ENCODE measurements around the gene PRKCZ.

Gene PRKCZ

DNA sequence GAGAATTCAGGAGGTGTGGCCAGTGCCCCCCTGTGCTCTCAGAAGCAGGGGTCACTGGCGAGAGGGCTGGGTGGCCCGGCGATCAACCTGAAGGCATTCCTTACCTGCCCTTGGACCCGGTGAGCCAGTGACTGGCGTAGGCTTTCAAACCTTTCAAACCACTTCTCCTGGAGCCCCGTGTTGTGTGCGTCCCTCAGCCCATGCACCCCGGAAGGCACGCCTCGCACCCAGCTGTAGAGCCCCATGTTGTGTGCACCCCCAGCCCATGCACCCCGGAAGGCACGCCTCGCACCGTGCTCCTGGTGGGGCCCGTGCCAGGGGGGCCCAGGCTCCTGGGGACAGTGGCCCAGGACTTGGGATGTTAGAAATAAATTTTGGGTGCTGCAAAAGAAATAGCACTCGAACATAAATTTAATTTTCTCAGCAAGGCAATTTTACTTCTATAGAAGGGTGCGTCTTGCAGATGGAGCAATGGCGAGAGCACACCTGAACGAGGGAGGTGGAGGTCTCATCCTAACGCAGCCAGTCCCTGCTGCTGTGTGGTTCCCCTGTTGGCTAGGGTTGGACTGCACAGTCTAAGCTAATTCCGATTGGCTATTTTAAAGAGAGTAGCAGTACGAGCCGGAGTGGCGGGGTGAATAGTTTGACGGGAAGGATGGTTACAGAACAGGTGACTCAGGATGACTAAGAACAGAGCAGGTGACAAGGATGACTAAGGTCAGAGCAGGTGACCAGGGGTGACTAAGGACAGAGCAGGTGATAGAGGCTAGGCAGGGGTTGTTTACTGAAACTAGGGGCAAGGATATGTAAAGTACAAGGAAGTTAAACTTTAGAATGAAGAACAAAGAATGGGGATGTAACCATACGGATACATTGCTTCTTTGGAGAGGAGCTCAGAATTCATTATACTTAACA is 47.4 kb downstream of the PRKCZ start:
- Histone ChIP-seq H3K36me3 (replicated peaks; ENCODE audit: low read depth, low read length) (no peaks in the 10 kb centered on the region), H3K4me3 (ENCODE audit: low read length) (no peak overlapping the region), H3K79me2 (ENCODE audit: low read length) (no peaks in the 10 kb centered on the region), H3K9ac (ENCODE audit: low read length) (no peak overlapping the region), H3K4me2 (ENCODE audit: low read length) (no peak overlapping the region), H4K20me1 (ENCODE audit: insufficient read depth, low read length) (no peaks in the 10 kb centered on the region), H3K9me3 (ENCODE audit: insufficient read depth, low read length) (no peaks in the 10 kb centered on the region), H3K27ac (ENCODE audit: low read length) (no peak overlapping the region), H3K27me3 (ENCODE audit: low read depth, low read length) (no peaks in the 10 kb centered on the region), H2AFZ (ENCODE audit: low read depth, low read length) (no peak overlapping the region), H3K4me1 (ENCODE audit: low read length) (no peaks in the 10 kb centered on the region)
- TF ChIP-seq CTCF (IDR thresholded peaks at IDR 0.05; ENCODE audit: low read depth, low read length): no peak
- TF ChIP-seq EZH2phosphoT487 (IDR thresholded peaks at IDR 0.05; ENCODE audit: low read depth): no peak

GRCh38 chr1:2098301-2098698 is 48.1 kb downstream of the PRKCZ start:
- H3K4me2 ChIP-seq (ENCODE audit: low read length): no peak overlapping the region
- H3K27me3 ChIP-seq (ENCODE audit: low read depth, low read length): no peaks in the 10 kb centered on the region
- no peak overlapping the region for H3K9ac ChIP-seq (ENCODE audit: low read length)
- H3K79me2 ChIP-seq (ENCODE audit: low read length): no peaks in the 10 kb centered on the region
- no peaks in the 10 kb centered on the region for H3K36me3 ChIP-seq (replicated peaks; ENCODE audit: low read depth, low read length)
- H3K4me3 ChIP-seq (ENCODE audit: low read length): no peak overlapping the region
- no peaks in the 10 kb centered on the region for H4K20me1 ChIP-seq (ENCODE audit: insufficient read depth, low read length)
- H3K9me3 ChIP-seq (ENCODE audit: insufficient read depth, low read length): no peaks in the 10 kb centered on the region
- no peaks in the 10 kb centered on the region for H3K4me1 ChIP-seq (ENCODE audit: low read length)
- no peak overlapping the region for H3K27ac ChIP-seq (ENCODE audit: low read length)
- TF ChIP-seq CTCF (IDR thresholded peaks at IDR 0.05; ENCODE audit: low read depth, low read length) (no peak), EZH2phosphoT487 (IDR thresholded peaks at IDR 0.05; ENCODE audit: low read depth) (no peak)
- no peak overlapping the region for H2AFZ ChIP-seq (ENCODE audit: low read depth, low read length)

GRCh38 chr1:2098839-2099785 is 48.9 kb downstream of the PRKCZ start:
- Histone ChIP-seq H4K20me1 (ENCODE audit: insufficient read depth, low read length) (no peaks in the 10 kb centered on the region), H3K4me3 (ENCODE audit: low read length) (no peak overlapping the region), H2AFZ (ENCODE audit: low read depth, low read length) (no peak overlapping the region), H3K4me2 (ENCODE audit: low read length) (no peak overlapping the region), H3K9ac (ENCODE audit: low read length) (no peak overlapping the region), H3K4me1 (ENCODE audit: low read length) (no peaks in the 10 kb centered on the region), H3K36me3 (replicated peaks; ENCODE audit: low read depth, low read length) (no peaks in the 10 kb centered on the region), H3K27me3 (ENCODE audit: low read depth, low read length) (no peaks in the 10 kb centered on the region), H3K79me2 (ENCODE audit: low read length) (no peaks in the 10 kb centered on the region), H3K27ac (ENCODE audit: low read length) (no peak overlapping the region), H3K9me3 (ENCODE audit: insufficient read depth, low read length) (no peaks in the 10 kb centered on the region)
- TF ChIP-seq CTCF (IDR thresholded peaks at IDR 0.05; ENCODE audit: low read depth, low read length) (no peak), EZH2phosphoT487 (IDR thresholded peaks at IDR 0.05; ENCODE audit: low read depth) (no peak)

Data from OCI-LY3 (cell line).